OCI-LY7 (cell line): ENCODE measurements around the gene SNHG17. TPM values are rescaled to one million over a fixed set of nuclear protein-coding genes. Genes with fewer than 3 reads are reported as not detected.
"Not testable (repeated sequence)": the region's sequence is repeated elsewhere in the genome, so short reads cannot be mapped to it uniquely, and the experiment has no call there.

Source experiments
- BruUV-seq: library from RNA; stranded (reverse); fragments of 400-500 nt; replicated peaks from 2 replicates; lab custom pipeline; 2021; lab: Mats Ljungman, UMichigan
- CTCF ChIA-PET: fragments of 300-600 bp; sonication (Branson Sonifier 250); formaldehyde crosslinking; loops from one replicate; lab custom pipeline; 2022; ENCODE audit warnings: antibody characterized with exemption; ENCODE audit not compliant: unreplicated experiment; lab: Charles Lee
- POLR2A ChIA-PET: fragments of 300-600 bp; sonication (Branson Sonifier 250); formaldehyde crosslinking; loops from one replicate; lab custom pipeline; 2022; ENCODE audit warnings: antibody characterized with exemption; lab: Charles Lee
- DNase-seq: peaks from one replicate; pipeline ENCODE4 v3.0.0-alpha.2; 2015; ENCODE audit warnings: low spot score
- H2AFZ ChIP-seq: fragments of 200-600 bp; sonication (generic), shearing (Covaris generic); 2 replicates; pipeline ENCODE4 v1.6.1; 2014; ENCODE audit warnings: mild to moderate bottlenecking, antibody characterized with exemption, low read length, moderate library complexity
- H3K27ac ChIP-seq: fragments of 200-600 bp; sonication (generic); 2 replicates; pipeline ENCODE4 v1.5.1; 2014; ENCODE audit warnings: mixed run types, low read depth, mild to moderate bottlenecking, moderate library complexity, low read length, inconsistent platforms; ENCODE audit not compliant: poor library complexity, severe bottlenecking
- H3K36me3 ChIP-seq: fragments of 200-600 bp; sonication (generic); 2 replicates; pipeline ENCODE4 v1.6.1; 2014; ENCODE audit warnings: mild to moderate bottlenecking, antibody characterized with exemption, low read length, moderate library complexity, mixed read lengths; ENCODE audit not compliant: insufficient read depth
- H3K4me1 ChIP-seq: fragments of 200-600 bp; sonication (generic); 2 replicates; pipeline ENCODE4 v1.5.1; 2014; ENCODE audit warnings: mild to moderate bottlenecking, low read length; ENCODE audit not compliant: insufficient read depth, poor library complexity, severe bottlenecking
- H3K4me2 ChIP-seq: fragments of 200-600 bp; sonication (generic); 2 replicates; pipeline ENCODE4 v1.6.1; 2014; ENCODE audit warnings: mild to moderate bottlenecking, low read length
- H3K4me3 ChIP-seq: fragments of 200-600 bp; sonication (generic); 2 replicates; pipeline ENCODE4 v1.5.1; 2014; ENCODE audit warnings: mild to moderate bottlenecking, low read depth, low read length; ENCODE audit not compliant: poor library complexity, severe bottlenecking
- H3K79me2 ChIP-seq: fragments of 200-600 bp; sonication (generic); 2 replicates; pipeline ENCODE4 v1.6.1; 2016; ENCODE audit warnings: low read depth, mild to moderate bottlenecking, low read length, moderate library complexity, mixed read lengths; ENCODE audit not compliant: insufficient read depth
- H3K9me2 ChIP-seq: fragments of 200-600 bp; sonication (generic); 2 replicates; pipeline ENCODE4 v1.6.1; 2016; ENCODE audit warnings: mild to moderate bottlenecking, low read length, mixed read lengths; ENCODE audit not compliant: insufficient read depth
- H3K9me3 ChIP-seq: fragments of 200-600 bp; sonication (generic); 2 replicates; pipeline ENCODE4 v1.6.1; 2014; ENCODE audit warnings: mild to moderate bottlenecking, mixed run types, low read length, mixed read lengths
- H4K20me1 ChIP-seq: fragments of 200-600 bp; sonication (generic); 2 replicates; pipeline ENCODE4 v1.6.1; 2014; ENCODE audit warnings: mild to moderate bottlenecking, antibody characterized with exemption, low read length, moderate library complexity, mixed read lengths; ENCODE audit not compliant: insufficient read depth
- CTCF ChIP-seq: fragments of 200-600 bp; sonication (generic); conservative IDR thresholded peaks from 2 replicates; pipeline ENCODE4 v1.5.1; 2014; ENCODE audit warnings: mild to moderate bottlenecking, antibody characterized with exemption, low read length, moderate library complexity, mixed read lengths
- EZH2phosphoT487 ChIP-seq: fragments of 200-600 bp; sonication (generic); IDR thresholded peaks from 2 replicates; pipeline ENCODE4 v1.6.1; 2018; ENCODE audit warnings: low read depth, borderline replicate concordance, mild to moderate bottlenecking, mixed run types, antibody characterized with exemption, low read length, moderate library complexity, mixed read lengths
- intact Hi-C: fragments of 100-400 bp; cut with micrococcal nuclease; formaldehyde crosslinking; loops from one replicate; pipeline ENCODE4 v1.10.0; 2022; ENCODE audit not compliant: unreplicated experiment
- total RNA-seq, 2 experiments: library from RNA; depleted of rRNA in 1 of 2; stranded (reverse); fragments of >200 nt in 1 of 2; shearing (Covaris generic) in 1 of 2; gene quantifications; 2 replicates each; pipeline ENCODE4 v1.2.3, GENCODE V29; 2014 to 2022

The SNHG17 gene
- total RNA-seq, 2 experiments from 2014 or later: 49.1 to 111 TPM

DNA sequence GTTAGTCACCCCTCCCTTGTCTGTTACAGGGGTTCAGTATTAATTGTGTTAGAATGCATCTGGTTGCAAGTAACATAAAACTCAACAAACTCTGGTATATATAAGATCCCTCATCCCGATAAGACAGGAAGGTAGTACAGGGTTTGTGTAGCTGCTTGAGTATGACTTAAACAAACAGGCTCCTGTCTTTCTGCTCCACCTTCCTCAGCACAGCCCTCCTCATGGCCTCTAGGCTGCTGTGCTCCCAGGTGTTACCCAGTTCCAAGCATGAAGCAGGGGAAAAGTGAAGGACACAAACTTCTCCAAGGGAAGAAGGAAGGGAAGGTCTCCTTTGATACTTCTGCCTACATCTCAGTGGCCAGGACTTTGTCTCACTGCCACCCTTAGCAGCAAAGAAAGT, 36.1 kb upstream of the SNHG17 start:
- no peak overlapping the region for H3K27ac ChIP-seq

GRCh38 chr20:38466983-38467382, 31.9 kb upstream of the SNHG17 start:
- Histone ChIP-seq H3K36me3 (no peaks in the 10 kb centered on the region), H3K79me2 (no peaks in the 10 kb centered on the region), H3K9me3 (no peaks in the 10 kb centered on the region), H4K20me1 (no peaks in the 10 kb centered on the region), H3K4me2 (no peak overlapping the region), H3K4me3 (no peak overlapping the region), H3K4me1 (peaks cover 3% of the 10 kb centered on the region), H3K9me2 (no peaks in the 10 kb centered on the region), H2AFZ (no peak overlapping the region), H3K27ac (no peak overlapping the region)
- BruUV-seq: no TSS peak
- ChIA-PET POLR2A (no interaction called here), CTCF (no interaction called here)
- DNase-seq: no peak
- no peak for TF ChIP-seq CTCF
- no peak for TF ChIP-seq EZH2phosphoT487
- intact Hi-C loops: no loop called here

More for the DNA sequence above, 36.1 kb upstream of the SNHG17 start:
- Histone ChIP-seq H3K4me2 (no peak overlapping the region), H4K20me1 (peaks cover 5% of the 10 kb centered on the region; the same call in 1 of the 2 replicates), H2AFZ (no peak overlapping the region), H3K4me3 (no peak overlapping the region), H3K79me2 (peaks cover 32% of the 10 kb centered on the region), H3K36me3 (no peaks in the 10 kb centered on the region), H3K4me1 (peaks cover 22% of the 10 kb centered on the region), H3K9me3 (no peaks in the 10 kb centered on the region), H3K9me2 (no peaks in the 10 kb centered on the region)
- no TSS peak for BruUV-seq
- no peak for DNase-seq
- intact Hi-C loops: no loop called here
- CTCF ChIA-PET: no interaction called here
- no peak for TF ChIP-seq CTCF
- TF ChIP-seq EZH2phosphoT487: no peak
- POLR2A ChIA-PET: interaction anchor here (1.3 to 2.9 kb wide), 2 partner anchors 23 to 36 kb away, joined by 4 to 22 read pairs; partner anchors contain the start of gene SNHG17

DNA sequence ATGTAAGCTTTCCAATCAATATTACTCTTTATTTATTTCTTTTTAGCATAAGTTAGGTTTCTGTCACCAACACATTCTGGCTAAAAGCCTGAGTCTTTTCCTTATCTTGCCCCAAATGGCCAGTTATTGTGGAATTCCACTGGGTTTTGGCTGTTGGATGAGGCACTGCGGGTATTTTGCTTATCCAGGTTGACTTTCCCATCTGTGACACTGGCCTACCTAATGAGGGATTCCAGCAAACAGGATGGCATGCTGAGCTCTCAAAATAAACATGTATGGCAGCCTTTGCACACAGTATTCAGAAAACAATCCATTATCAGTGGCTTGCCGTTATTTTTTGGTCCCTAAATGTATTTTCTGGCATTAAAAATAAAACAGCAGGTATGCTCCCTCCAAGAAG, 31.0 kb upstream of the SNHG17 start:
- no TSS peak for BruUV-seq
- no peak for DNase-seq
- Histone ChIP-seq H3K27ac (no peak overlapping the region), H3K36me3 (no peaks in the 10 kb centered on the region), H3K9me3 (no peaks in the 10 kb centered on the region), H2AFZ (no peak overlapping the region), H3K4me2 (no peak overlapping the region), H3K4me3 (no peak overlapping the region), H3K79me2 (no peaks in the 10 kb centered on the region), H3K4me1 (no peaks in the 10 kb centered on the region), H3K9me2 (no peaks in the 10 kb centered on the region), H4K20me1 (no peaks in the 10 kb centered on the region)
- ChIA-PET CTCF (no interaction called here), POLR2A (interaction anchor here (0.7 kb wide), 1 partner anchor 49 kb away, joined by 3 read pairs; no protein-coding TSS in a partner anchor)
- intact Hi-C loops: no loop called here
- TF ChIP-seq CTCF (no peak), EZH2phosphoT487 (no peak)

GRCh38 chr20:38461569-38461968, 26.4 kb upstream of the SNHG17 start:
- H2AFZ ChIP-seq, intact Hi-C loops, H3K4me3 ChIP-seq, H3K9me3 ChIP-seq, H3K4me2 ChIP-seq, DNase-seq, POLR2A ChIA-PET, H3K27ac ChIP-seq, BruUV-seq, H3K4me1 ChIP-seq, H3K36me3 ChIP-seq, CTCF ChIA-PET, H4K20me1 ChIP-seq, H3K79me2 ChIP-seq, H3K9me2 ChIP-seq: not testable (repeated sequence)
